PC-3 (cell line): ENCODE data around the gene BHLHA15.

ENCODE experiments used
- EZH2 ChIP-seq: fragments of 300-600 bp; sonication (generic); IDR thresholded peaks from one replicate; pipeline ENCODE4 v1.6.1; 2017; ENCODE audit warnings: antibody characterized with exemption, mild to moderate bottlenecking, low read length; ENCODE audit not compliant: unreplicated experiment
- TF ChIP-seq, protein P1 (sequence below): fragments of 300-600 bp; sonication (generic); conservative IDR thresholded peaks from 2 replicates; pipeline ENCODE4 v1.5.1; 2017; ENCODE audit warnings: antibody characterized with exemption, low read depth, mild to moderate bottlenecking, low read length

DNA sequence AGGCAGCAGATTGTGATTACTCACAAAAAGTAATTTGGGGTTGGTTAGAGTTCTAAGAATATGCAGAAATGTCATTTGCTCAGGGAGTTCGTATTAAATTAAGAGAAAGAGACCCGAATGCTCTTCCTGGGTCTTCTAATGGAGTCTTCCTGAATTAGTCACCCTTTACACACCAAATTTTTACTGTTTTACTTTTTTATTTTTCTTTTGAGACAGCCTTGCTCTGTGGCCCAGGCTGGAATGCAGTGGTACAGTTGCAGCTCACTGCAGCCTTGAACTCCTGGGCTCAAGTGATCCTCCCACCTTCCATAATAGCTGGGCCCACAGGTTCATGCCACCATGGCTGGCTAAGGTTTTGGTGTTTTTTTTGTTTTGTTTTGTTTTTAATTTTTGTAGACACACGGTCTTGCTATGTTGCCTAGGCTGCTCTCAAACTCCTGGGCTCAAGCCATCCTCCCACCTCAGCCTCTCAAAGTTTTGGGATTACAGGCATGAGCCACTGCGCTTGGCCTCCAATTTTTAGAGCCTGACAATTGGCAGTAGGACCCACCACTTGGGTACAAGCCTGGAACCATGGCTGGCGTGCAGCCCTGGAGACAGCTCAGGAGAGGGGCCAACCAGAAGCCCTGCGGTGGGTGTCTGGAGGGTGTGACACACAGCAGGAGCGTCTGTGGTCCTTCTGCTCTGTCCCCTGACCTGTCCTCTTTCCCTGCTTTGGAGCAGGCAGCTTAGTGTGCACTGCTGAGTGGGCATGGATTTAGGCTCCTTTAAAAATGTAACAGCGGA lies 16.4 kb upstream of the BHLHA15 start:
- TF ChIP-seq, protein P1, sequence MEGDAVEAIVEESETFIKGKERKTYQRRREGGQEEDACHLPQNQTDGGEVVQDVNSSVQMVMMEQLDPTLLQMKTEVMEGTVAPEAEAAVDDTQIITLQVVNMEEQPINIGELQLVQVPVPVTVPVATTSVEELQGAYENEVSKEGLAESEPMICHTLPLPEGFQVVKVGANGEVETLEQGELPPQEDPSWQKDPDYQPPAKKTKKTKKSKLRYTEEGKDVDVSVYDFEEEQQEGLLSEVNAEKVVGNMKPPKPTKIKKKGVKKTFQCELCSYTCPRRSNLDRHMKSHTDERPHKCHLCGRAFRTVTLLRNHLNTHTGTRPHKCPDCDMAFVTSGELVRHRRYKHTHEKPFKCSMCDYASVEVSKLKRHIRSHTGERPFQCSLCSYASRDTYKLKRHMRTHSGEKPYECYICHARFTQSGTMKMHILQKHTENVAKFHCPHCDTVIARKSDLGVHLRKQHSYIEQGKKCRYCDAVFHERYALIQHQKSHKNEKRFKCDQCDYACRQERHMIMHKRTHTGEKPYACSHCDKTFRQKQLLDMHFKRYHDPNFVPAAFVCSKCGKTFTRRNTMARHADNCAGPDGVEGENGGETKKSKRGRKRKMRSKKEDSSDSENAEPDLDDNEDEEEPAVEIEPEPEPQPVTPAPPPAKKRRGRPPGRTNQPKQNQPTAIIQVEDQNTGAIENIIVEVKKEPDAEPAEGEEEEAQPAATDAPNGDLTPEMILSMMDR: no peak
- no peak for TF ChIP-seq EZH2
